Mesendoderm (in vitro differentiated cells): Measurements from ENCODE around the gene RBM38.
"Not testable (repeated sequence)": the region's sequence is repeated elsewhere in the genome, so short reads cannot be mapped to it uniquely, and the experiment has no call there.

ENCODE experiments used
- DNase-seq: peaks from one replicate; pipeline ENCODE4 v3.0.0; 2013
- H2AK5ac ChIP-seq: 2 replicates; pipeline ENCODE4 v1.6.1; 2013; ENCODE audit warnings: low read length, inconsistent platforms
- H2BK120ac ChIP-seq: 2 replicates; pipeline ENCODE4 v1.6.1; 2013; ENCODE audit warnings: low read depth, mild to moderate bottlenecking, low read length, moderate library complexity, mixed read lengths
- H2BK15ac ChIP-seq: replicated peaks from 2 replicates; pipeline ENCODE4 v1.6.1; 2013; ENCODE audit warnings: low read depth, mild to moderate bottlenecking, moderate library complexity
- H2BK5ac ChIP-seq: 2 replicates; pipeline ENCODE4 v1.6.1; 2013; ENCODE audit warnings: low read length, inconsistent platforms
- H3K18ac ChIP-seq: 2 replicates; pipeline ENCODE4 v1.6.1; 2013; ENCODE audit warnings: mild to moderate bottlenecking, low read length, mixed read lengths
- H3K23ac ChIP-seq: one replicate; pipeline ENCODE4 v1.6.1; 2013; ENCODE audit warnings: low read length
- H3K27ac ChIP-seq: 2 replicates; pipeline ENCODE4 v1.5.1; 2013; ENCODE audit warnings: low read depth, mild to moderate bottlenecking, inconsistent platforms, low read length, moderate library complexity
- H3K27me3 ChIP-seq: 2 replicates; pipeline ENCODE4 v1.6.1; 2013; ENCODE audit warnings: low read length, control low read depth, mild to moderate bottlenecking, inconsistent platforms; ENCODE audit not compliant: insufficient read depth, poor library complexity
- H3K36me3 ChIP-seq: 2 replicates; pipeline ENCODE4 v1.6.1; 2013; ENCODE audit warnings: low read length, inconsistent platforms; ENCODE audit not compliant: control insufficient read depth, insufficient read depth
- H3K4ac ChIP-seq: one replicate; pipeline ENCODE4 v1.6.1; 2013; ENCODE audit warnings: low read depth, mild to moderate bottlenecking, low read length, moderate library complexity
- H3K4me1 ChIP-seq: 2 replicates; pipeline ENCODE4 v1.6.1; 2013; ENCODE audit warnings: low read depth, low read length, inconsistent platforms; ENCODE audit not compliant: control insufficient read depth
- H3K4me2 ChIP-seq: 2 replicates; pipeline ENCODE4 v1.6.1; 2013; ENCODE audit warnings: low read length
- H3K4me3 ChIP-seq: 2 replicates; pipeline ENCODE4 v1.5.1; 2013; ENCODE audit warnings: mild to moderate bottlenecking, low read length
- H3K56ac ChIP-seq: one replicate; pipeline ENCODE4 v1.6.1; 2013; ENCODE audit warnings: low read length
- H3K79me1 ChIP-seq: 2 replicates; pipeline ENCODE4 v1.6.1; 2013; ENCODE audit warnings: low read length, inconsistent platforms
- H3K79me2 ChIP-seq: 2 replicates; pipeline ENCODE4 v1.6.1; 2013; ENCODE audit warnings: mild to moderate bottlenecking, low read length; ENCODE audit not compliant: control insufficient read depth, insufficient read depth
- H3K9ac ChIP-seq: 2 replicates; pipeline ENCODE4 v1.6.1; 2013; ENCODE audit warnings: low read length, inconsistent platforms
- H4K5ac ChIP-seq: one replicate; pipeline ENCODE4 v1.6.1; 2013; ENCODE audit warnings: low read length
- H4K8ac ChIP-seq: one replicate; pipeline ENCODE4 v1.6.1; 2013; ENCODE audit warnings: low read depth, mild to moderate bottlenecking, control low read depth, low read length, moderate library complexity
- WGBS: extraction: QIAGEN DNeasy Blood & Tissue Kit; methylation state at CpG from one replicate; pipeline ENCODE4 v1.1.7; 2013; ENCODE audit warnings: low lambda C conversion rate, missing lambda C conversion rate; ENCODE audit not compliant: insufficient coverage; ENCODE audit errors: extremely low coverage; 5-methylcytosine and 5-hydroxymethylcytosine counted together

Gene RBM38

GRCh38 chr20:57428324-57429158 is 37.3 kb downstream of the RBM38 start:
- H3K4me3 ChIP-seq = no peak overlapping the region
- H3K79me2 ChIP-seq = no peaks in the 10 kb centered on the region
- H3K23ac ChIP-seq = no peak overlapping the region
- no peak overlapping the region for H2BK120ac ChIP-seq
- H2BK5ac ChIP-seq = no peak overlapping the region
- no peaks in the 10 kb centered on the region for H3K36me3 ChIP-seq
- H4K5ac ChIP-seq = no peak overlapping the region
- no peak for DNase-seq
- no peak overlapping the region for H3K4ac ChIP-seq
- no peak overlapping the region for H3K9ac ChIP-seq
- no peaks in the 10 kb centered on the region for H3K79me1 ChIP-seq
- no peak overlapping the region for H4K8ac ChIP-seq
- no peak overlapping the region for H3K27ac ChIP-seq
- H3K4me1 ChIP-seq = no peaks in the 10 kb centered on the region
- no peak overlapping the region for H2AK5ac ChIP-seq
- WGBS = no CpG with 5 or more reads among the region's 21 CpGs
- no peak overlapping the region for H3K56ac ChIP-seq
- H3K18ac ChIP-seq = no peak overlapping the region
- H3K27me3 ChIP-seq = no peaks in the 10 kb centered on the region
- no peak overlapping the region for H3K4me2 ChIP-seq
- H2BK15ac ChIP-seq = no peak overlapping the region

GRCh38 chr20:57429159-57429496 is 37.9 kb downstream of the RBM38 start:
- Histone ChIP-seq H3K4me3 (no peak overlapping the region), H3K18ac (no peak overlapping the region), H3K4me1 (no peaks in the 10 kb centered on the region), H3K4me2 (no peak overlapping the region), H2BK15ac (no peak overlapping the region), H3K27ac (no peak overlapping the region), H3K4ac (no peak overlapping the region), H3K36me3 (no peaks in the 10 kb centered on the region), H2BK5ac (no peak overlapping the region), H3K23ac (no peak overlapping the region), H2AK5ac (no peak overlapping the region), H3K79me1 (no peaks in the 10 kb centered on the region), H3K27me3 (no peaks in the 10 kb centered on the region), H4K5ac (no peak overlapping the region), H3K79me2 (no peaks in the 10 kb centered on the region), H3K56ac (no peak overlapping the region), H4K8ac (no peak overlapping the region), H3K9ac (no peak overlapping the region), H2BK120ac (no peak overlapping the region)
- no CpG with 5 or more reads among the region's 11 CpGs for WGBS
- DNase-seq = no peak

DNA sequence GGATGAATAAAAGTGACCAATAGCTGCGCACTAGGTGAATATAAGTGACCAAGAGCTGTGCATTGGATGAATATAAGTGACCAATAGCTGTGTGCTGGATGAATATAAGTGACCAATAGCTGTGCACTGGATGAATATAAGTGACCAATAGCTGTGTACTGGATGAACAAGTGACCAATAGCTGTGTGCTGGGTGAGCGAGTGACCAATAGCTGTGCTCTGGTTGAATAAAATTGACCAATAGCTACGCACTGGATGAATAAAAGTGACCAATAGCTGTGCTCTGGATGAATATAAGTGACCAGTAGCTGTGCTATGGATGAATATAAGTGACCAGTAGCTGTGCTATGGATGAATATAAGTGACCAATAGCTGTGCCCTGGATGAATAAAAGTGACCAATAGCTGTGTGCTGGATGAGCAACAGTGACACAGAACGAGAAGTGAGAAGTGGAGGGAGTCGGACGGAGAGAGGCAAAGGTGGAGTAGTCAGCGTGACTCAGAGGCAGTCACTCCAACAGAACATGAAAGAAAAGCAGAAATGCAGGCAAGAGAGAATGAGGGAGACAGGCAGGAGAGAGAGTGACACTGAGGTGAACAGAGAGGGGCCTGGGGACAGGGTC is 38.5 kb downstream of the RBM38 start:
- H3K79me1 ChIP-seq = no peaks in the 10 kb centered on the region
- no peak overlapping the region for H3K56ac ChIP-seq
- no peak overlapping the region for H3K9ac ChIP-seq
- H2AK5ac ChIP-seq = no peak overlapping the region
- no peak overlapping the region for H3K23ac ChIP-seq
- no peak overlapping the region for H3K27ac ChIP-seq
- H3K4me2 ChIP-seq = no peak overlapping the region
- no peak overlapping the region for H3K4ac ChIP-seq
- no CpG with 5 or more reads among the region's 7 CpGs for WGBS
- no peak overlapping the region for H4K5ac ChIP-seq
- H4K8ac ChIP-seq = no peak overlapping the region
- DNase-seq = no peak
- no peak overlapping the region for H3K18ac ChIP-seq
- H2BK5ac ChIP-seq = no peak overlapping the region
- no peak overlapping the region for H2BK120ac ChIP-seq
- no peaks in the 10 kb centered on the region for H3K36me3 ChIP-seq
- no peaks in the 10 kb centered on the region for H3K79me2 ChIP-seq
- no peak overlapping the region for H3K4me3 ChIP-seq
- no peaks in the 10 kb centered on the region for H3K4me1 ChIP-seq
- H2BK15ac ChIP-seq = no peak overlapping the region
- no peaks in the 10 kb centered on the region for H3K27me3 ChIP-seq

- not testable (repeated sequence) for H3K23ac ChIP-seq, H4K5ac ChIP-seq, H2BK120ac ChIP-seq, H2BK15ac ChIP-seq, H3K4me3 ChIP-seq, H2BK5ac ChIP-seq, H3K79me2 ChIP-seq, H3K27me3 ChIP-seq, H3K4ac ChIP-seq, H3K4me1 ChIP-seq, H3K9ac ChIP-seq, H3K4me2 ChIP-seq, H3K18ac ChIP-seq, H3K36me3 ChIP-seq, H3K79me1 ChIP-seq, H4K8ac ChIP-seq, H3K56ac ChIP-seq, H2AK5ac ChIP-seq, H3K27ac ChIP-seq, DNase-seq
- no CpG with 5 or more reads among the region's 4 CpGs for WGBS
These were observed 39.0 kb downstream of the RBM38 start for GRCh38 chr20:57430201-57430596.

GRCh38 chr20:57431539-57431835 is 40.3 kb downstream of the RBM38 start:
- no peak overlapping the region for H3K4me3 ChIP-seq
- H3K56ac ChIP-seq = no peak overlapping the region
- no peak overlapping the region for H3K23ac ChIP-seq
- H4K5ac ChIP-seq = no peak overlapping the region
- H3K27ac ChIP-seq = no peak overlapping the region
- no peak overlapping the region for H4K8ac ChIP-seq
- no peaks in the 10 kb centered on the region for H3K27me3 ChIP-seq
- H2BK5ac ChIP-seq = no peak overlapping the region
- H3K36me3 ChIP-seq = no peaks in the 10 kb centered on the region
- H3K4me2 ChIP-seq = no peak overlapping the region
- H3K4ac ChIP-seq = no peak overlapping the region
- H3K79me1 ChIP-seq = no peaks in the 10 kb centered on the region
- H2BK15ac ChIP-seq = no peak overlapping the region
- no peak overlapping the region for H2AK5ac ChIP-seq
- H3K9ac ChIP-seq = no peak overlapping the region
- H2BK120ac ChIP-seq = no peak overlapping the region
- no peaks in the 10 kb centered on the region for H3K4me1 ChIP-seq
- no CpG with 5 or more reads among the region's 5 CpGs for WGBS
- DNase-seq = no peak
- H3K18ac ChIP-seq = no peak overlapping the region
- H3K79me2 ChIP-seq = no peaks in the 10 kb centered on the region

- no peak overlapping the region for H2AK5ac ChIP-seq
- no peak overlapping the region for H2BK5ac ChIP-seq
- no peaks in the 10 kb centered on the region for H3K79me2 ChIP-seq
- no peaks in the 10 kb centered on the region for H3K36me3 ChIP-seq
- no peak overlapping the region for H3K18ac ChIP-seq
- H2BK15ac ChIP-seq = no peak overlapping the region
- no peak overlapping the region for H3K4me2 ChIP-seq
- H3K4me1 ChIP-seq = no peaks in the 10 kb centered on the region
- WGBS = no CpG with 5 or more reads among the region's 7 CpGs
- H3K27ac ChIP-seq = no peak overlapping the region
- no peak overlapping the region for H3K4ac ChIP-seq
- H3K56ac ChIP-seq = no peak overlapping the region
- no peaks in the 10 kb centered on the region for H3K27me3 ChIP-seq
- no peak overlapping the region for H4K8ac ChIP-seq
- H3K4me3 ChIP-seq = no peak overlapping the region
- no peak overlapping the region for H4K5ac ChIP-seq
- H3K79me1 ChIP-seq = no peaks in the 10 kb centered on the region
- no peak overlapping the region for H3K23ac ChIP-seq
- no peak for DNase-seq
- H2BK120ac ChIP-seq = no peak overlapping the region
- no peak overlapping the region for H3K9ac ChIP-seq
These were observed 41.3 kb downstream of the RBM38 start for GRCh38 chr20:57432480-57432861.
